Measurements from ENCODE around the gene MUS81.
A peak's percentile ranks its signal among the peaks of the same experiment; 100 is the strongest.

MUS81 gene

DNA sequence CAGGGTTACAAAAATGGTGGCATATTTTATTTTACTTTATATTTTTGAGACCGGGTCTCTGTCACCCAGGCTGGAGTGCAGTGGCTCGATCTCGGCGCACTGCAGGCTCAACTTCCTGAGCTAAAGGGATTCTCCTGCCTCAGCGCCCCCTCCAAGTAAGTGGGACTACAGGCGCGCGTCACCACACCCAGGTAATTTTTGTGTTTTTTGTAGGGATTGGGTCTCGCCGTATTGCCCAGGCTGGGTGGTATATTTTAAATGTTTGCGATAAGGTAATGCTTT is 40.6 kb downstream of the MUS81 start:
- POLR2A ChIA-PET, result interaction anchor here (0.7 to 7.7 kb wide), 7 partner anchors 10 to 35 kb away, joined by 3 to 136 read pairs (median 5); partner anchors contain the start of genes CCDC85B and FIBP
- CTCF ChIA-PET, result interaction anchor here (1.5 to 18.8 kb wide), 4 partner anchors 10 to 88 kb away, joined by 4 to 394 read pairs (median 6); partner anchors contain the start of genes CCDC85B and FIBP
- peak overlapping the region; percentile 98 for H3K4me3 ChIP-seq (ENCODE audit: low read depth, low read length)
- no peak for TF ChIP-seq CTCF (IDR thresholded peaks at IDR 0.05; ENCODE audit: insufficient read depth, low read length, missing control alignments)
- DNase-seq (ENCODE audit: low read depth, low spot score), result no peak

DNA sequence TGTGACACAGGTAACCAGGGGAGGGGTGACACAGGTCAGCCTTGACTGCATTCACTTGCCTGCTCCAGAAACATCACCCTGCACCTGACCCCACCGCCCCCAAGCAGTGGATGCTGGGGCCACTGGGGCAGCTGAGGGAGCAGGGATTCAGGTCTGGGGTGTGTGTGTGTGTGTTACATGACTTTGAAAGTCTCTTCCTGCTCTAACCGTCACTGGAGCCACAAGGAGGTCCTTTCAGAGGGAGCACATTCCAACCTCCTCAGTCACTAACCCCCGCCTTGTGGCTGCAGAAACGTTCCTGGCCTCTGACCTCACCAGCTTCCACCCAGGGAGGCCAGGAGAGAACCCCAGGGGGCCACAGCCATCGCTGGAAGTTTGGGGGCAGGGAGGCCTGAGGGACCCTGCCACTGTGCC is 42.8 kb downstream of the MUS81 start:
- peak overlapping the region; percentile 13; the same call in 1 of the 2 replicates for H3K4me3 ChIP-seq (ENCODE audit: low read depth, low read length)
- ChIA-PET POLR2A (interaction anchor here (1.2 to 7.7 kb wide), 4 partner anchors 9 to 15 kb away, joined by 7 to 136 read pairs (median 12); partner anchors contain the start of genes CCDC85B and FIBP), CTCF (interaction anchor here (1.4 to 18.8 kb wide), 2 partner anchors 9 to 13 kb away, joined by 5 to 394 read pairs; partner anchors contain the start of genes CCDC85B and FIBP)
- DNase-seq (ENCODE audit: low read depth, low spot score), result no peak
- no peak for TF ChIP-seq CTCF (IDR thresholded peaks at IDR 0.05; ENCODE audit: insufficient read depth, low read length, missing control alignments)

- ChIA-PET CTCF (interaction anchor here (1.4 to 18.8 kb wide), 2 partner anchors 8 to 13 kb away, joined by 5 to 394 read pairs; partner anchors contain the start of genes CCDC85B and FIBP), POLR2A (interaction anchor here (1.2 to 7.7 kb wide), 4 partner anchors 8 to 14 kb away, joined by 7 to 136 read pairs (median 12); partner anchors contain the start of genes CCDC85B and FIBP)
- H3K4me3 ChIP-seq (ENCODE audit: low read depth, low read length), result no peak overlapping the region
- TF ChIP-seq CTCF (IDR thresholded peaks at IDR 0.05; ENCODE audit: insufficient read depth, low read length, missing control alignments), result no peak
- no peak for DNase-seq (ENCODE audit: low read depth, low spot score)
Measured at GRCh38 chr11:65903715-65904114, 43.5 kb downstream of the MUS81 start.

- POLR2A ChIA-PET, result interaction anchor here (0.8 to 3.1 kb wide), 4 partner anchors 8 to 18 kb away, joined by 3 to 13 read pairs (median 4); partner anchors contain the start of gene CCDC85B
- CTCF ChIA-PET, result interaction anchor here (1.0 to 18.8 kb wide), 3 partner anchors 16 to 139 kb away, joined by 3 to 394 read pairs (median 3); partner anchors contain the start of genes CCDC85B and FIBP
- TF ChIP-seq CTCF (IDR thresholded peaks at IDR 0.05; ENCODE audit: insufficient read depth, low read length, missing control alignments), result no peak
- DNase-seq (ENCODE audit: low read depth, low spot score), result no peak
- H3K4me3 ChIP-seq (ENCODE audit: low read depth, low read length), result no peak overlapping the region
Measured at GRCh38 chr11:65906602-65907001, 46.4 kb downstream of the MUS81 start.

DNA sequence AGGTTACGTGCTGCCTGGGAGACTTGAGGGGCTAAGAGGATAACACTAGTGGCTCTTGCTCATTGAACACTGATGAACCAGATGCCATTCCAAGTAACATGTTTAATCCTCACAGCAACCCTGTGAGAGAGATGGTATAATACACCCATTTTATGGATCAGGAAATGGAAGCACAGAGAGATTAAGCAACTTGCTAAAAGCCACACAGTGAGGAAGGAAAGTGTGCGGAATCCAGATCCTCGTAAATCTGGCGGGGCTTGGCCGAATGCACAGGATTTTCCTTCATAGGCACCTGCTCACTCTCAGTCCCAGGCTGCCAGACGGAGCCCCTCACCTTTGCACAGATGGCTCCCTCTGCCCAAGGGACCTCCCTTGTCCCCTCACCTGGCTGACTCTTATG is 47.6 kb downstream of the MUS81 start:
- CTCF ChIA-PET, result interaction anchor here (18.8 kb wide), 1 partner anchor 17 kb away, joined by 394 read pairs; the partner anchor contains the start of genes CCDC85B and FIBP
- TF ChIP-seq CTCF (IDR thresholded peaks at IDR 0.05; ENCODE audit: insufficient read depth, low read length, missing control alignments), result no peak
- POLR2A ChIA-PET, result interaction anchor here (0.5 kb wide), 1 partner anchor 356 kb away, joined by 3 read pairs; no protein-coding TSS in a partner anchor
- DNase-seq (ENCODE audit: low read depth, low spot score), result no peak
- no peak overlapping the region for H3K4me3 ChIP-seq (ENCODE audit: low read depth, low read length)

Data from AG04449 (cell line).